IMR-90 (cell line): Measurements from ENCODE around the gene SOX11. TPM values are rescaled to one million over a fixed set of nuclear protein-coding genes. Genes with fewer than 3 reads are reported as not detected.

ENCODE experiments used
- ATAC-seq: fragments of 200-7000 bp; cut with Tn5 transposase; 2 replicates; pipeline ENCODE4 v1.9.1; 2020; ENCODE audit warnings: low read depth, mild to moderate bottlenecking, moderate library complexity
- BruUV-seq: library from RNA; stranded (reverse); fragments of 400-500 nt; replicated peaks from 2 replicates; lab custom pipeline; 2021; lab: Mats Ljungman, UMichigan
- CTCF ChIA-PET: fragments of 300-600 bp; formaldehyde crosslinking; extraction: SDS; loops from one replicate; lab custom pipeline; 2021; ENCODE audit warnings: antibody characterized with exemption; lab: Yijun Ruan, JAX
- POLR2A ChIA-PET: fragments of 300-600 bp; sonication (Branson Sonifier 250); formaldehyde crosslinking; loops from one replicate; lab custom pipeline; 2022; ENCODE audit warnings: antibody characterized with exemption; ENCODE audit not compliant: unreplicated experiment; lab: Charles Lee
- DNase-seq: peaks from one replicate; pipeline ENCODE4 v3.0.0; 2013
- H2AFZ ChIP-seq: replicated peaks from 2 replicates; pipeline ENCODE3; 2013; ENCODE audit warnings: low read length, mild to moderate bottlenecking; ENCODE audit not compliant: poor library complexity
- H2AK5ac ChIP-seq: 2 replicates; pipeline ENCODE4 v1.6.1; 2013; ENCODE audit warnings: low read depth, low read length, inconsistent platforms
- H2AK9ac ChIP-seq: replicated peaks from 2 replicates; pipeline ENCODE3; 2013; ENCODE audit warnings: mild to moderate bottlenecking, low read depth, low read length, moderate library complexity; ENCODE audit not compliant: poor library complexity
- H2BK120ac ChIP-seq: 2 replicates; pipeline ENCODE4 v1.6.1; 2013; ENCODE audit warnings: low read depth, low read length, inconsistent platforms
- H2BK15ac ChIP-seq: 3 replicates; pipeline ENCODE4 v1.6.1; 2013; ENCODE audit warnings: low read depth, low read length, inconsistent platforms
- H2BK20ac ChIP-seq: 2 replicates; pipeline ENCODE4 v1.6.1; 2013; ENCODE audit warnings: low read depth, mild to moderate bottlenecking, inconsistent platforms, low read length, moderate library complexity
- H2BK5ac ChIP-seq: 2 replicates; pipeline ENCODE4 v1.6.1; 2013; ENCODE audit warnings: mild to moderate bottlenecking, low read depth, low read length, inconsistent platforms; ENCODE audit not compliant: poor library complexity, severe bottlenecking
- H3K14ac ChIP-seq: replicated peaks from 2 replicates; pipeline ENCODE4 v1.6.1; 2013; ENCODE audit warnings: low read depth, low read length, inconsistent platforms
- H3K18ac ChIP-seq: 2 replicates; pipeline ENCODE4 v1.6.1; 2013; ENCODE audit warnings: low read depth, low read length, control low read depth
- H3K23ac ChIP-seq: 2 replicates; pipeline ENCODE4 v1.6.1; 2013; ENCODE audit warnings: low read depth, low read length, inconsistent platforms
- H3K27ac ChIP-seq: 2 replicates; pipeline ENCODE4 v1.5.1; 2013; ENCODE audit warnings: mild to moderate bottlenecking, control low read depth, low read length; ENCODE audit not compliant: insufficient read depth
- H3K27me3 ChIP-seq: 2 replicates; pipeline ENCODE4 v1.6.1; 2013; ENCODE audit warnings: low read length; ENCODE audit not compliant: control insufficient read depth, insufficient read depth
- H3K36me3 ChIP-seq: 2 replicates; pipeline ENCODE4 v1.6.1; 2013; ENCODE audit warnings: low read length, mixed read lengths; ENCODE audit not compliant: control insufficient read depth, insufficient read depth
- H3K4ac ChIP-seq: 2 replicates; pipeline ENCODE4 v1.6.1; 2013; ENCODE audit warnings: low read depth, low read length, inconsistent platforms
- H3K4me1 ChIP-seq: 2 replicates; pipeline ENCODE4 v1.6.1; 2013; ENCODE audit warnings: low read length, mixed read lengths; ENCODE audit not compliant: control insufficient read depth, insufficient read depth
- H3K4me2 ChIP-seq: 2 replicates; pipeline ENCODE4 v1.6.1; 2013; ENCODE audit warnings: low read depth, mild to moderate bottlenecking, control low read depth, low read length, moderate library complexity
- H3K4me3 ChIP-seq: 2 replicates; pipeline ENCODE4 v1.5.1; 2013; ENCODE audit warnings: low read depth, mild to moderate bottlenecking, control low read depth, low read length, moderate library complexity; ENCODE audit not compliant: insufficient read depth
- H3K56ac ChIP-seq: 2 replicates; pipeline ENCODE4 v1.6.1; 2013; ENCODE audit warnings: low read length, inconsistent platforms; ENCODE audit not compliant: insufficient read depth; ENCODE audit errors: extremely low read depth
- H3K79me1 ChIP-seq, 2 experiments: 2 replicates each; pipeline ENCODE4 v1.6.1; 2013; ENCODE audit warnings: low read length in 2 of 2, inconsistent platforms in 1 of 2, low read depth in 1 of 2
- H3K9ac ChIP-seq: 2 replicates; pipeline ENCODE4 v1.6.1; 2013; ENCODE audit warnings: low read depth, low read length, control low read depth
- H3K9me1 ChIP-seq: 2 replicates; pipeline ENCODE4 v1.6.1; 2013; ENCODE audit warnings: low read length, inconsistent platforms; ENCODE audit not compliant: insufficient read depth
- H3K9me3 ChIP-seq: 2 replicates; pipeline ENCODE4 v1.6.1; 2013; ENCODE audit warnings: low read length; ENCODE audit not compliant: control insufficient read depth, insufficient read depth
- H4K20me1 ChIP-seq: 2 replicates; pipeline ENCODE4 v1.6.1; 2013; ENCODE audit warnings: low read length, inconsistent platforms; ENCODE audit not compliant: insufficient read depth
- H4K5ac ChIP-seq: 2 replicates; pipeline ENCODE4 v1.6.1; 2013; ENCODE audit warnings: mild to moderate bottlenecking, low read depth, low read length, control low read depth
- H4K8ac ChIP-seq, 2 experiments: 2 replicates each; pipeline ENCODE4 v1.6.1; 2013; ENCODE audit warnings: low read depth in 2 of 2, low read length in 2 of 2, control low read depth in 1 of 2, inconsistent platforms in 1 of 2
- H4K91ac ChIP-seq: 2 replicates; pipeline ENCODE4 v1.6.1; 2013; ENCODE audit warnings: low read depth, low read length, inconsistent platforms; ENCODE audit not compliant: insufficient read depth
- BHLHE40 ChIP-seq: fragments of 150-350 bp; IDR thresholded peaks from 2 replicates; pipeline ENCODE4 v1.6.1; 2016; ENCODE audit warnings: mild to moderate bottlenecking, low read depth, low read length
- CEBPB ChIP-seq: IDR thresholded peaks from 2 replicates; pipeline ENCODE4 v1.6.1; 2012; ENCODE audit warnings: low read depth, low read length, improper control_type of control experiment
- CHD1 ChIP-seq: IDR thresholded peaks from 2 replicates; pipeline ENCODE4 v1.6.1; 2012; ENCODE audit warnings: low read depth, low read length, improper control_type of control experiment
- CTCF ChIP-seq: conservative IDR thresholded peaks from 2 replicates; pipeline ENCODE4 v1.5.1; 2012; ENCODE audit warnings: mild to moderate bottlenecking, low read depth, low read length, improper control_type of control experiment
- ELK1 ChIP-seq: fragments of 150-350 bp; IDR thresholded peaks from 2 replicates; pipeline ENCODE4 v1.6.1; 2016; ENCODE audit warnings: low read depth, mild to moderate bottlenecking, low read length, moderate library complexity, borderline replicate concordance
- FOS ChIP-seq: fragments of 150-350 bp; IDR thresholded peaks from 2 replicates; pipeline ENCODE4 v1.6.1; 2016; ENCODE audit warnings: low read depth, low read length
- MAFK ChIP-seq: IDR thresholded peaks from 2 replicates; pipeline ENCODE4 v1.6.1; 2012; ENCODE audit warnings: low read depth, low read length, improper control_type of control experiment
- MAZ ChIP-seq: IDR thresholded peaks from 2 replicates; pipeline ENCODE4 v1.6.1; 2012; ENCODE audit warnings: low read depth, mild to moderate bottlenecking, low read length, improper control_type of control experiment, moderate library complexity, borderline replicate concordance
- MXI1 ChIP-seq: IDR thresholded peaks from 2 replicates; pipeline ENCODE4 v1.6.1; 2012; ENCODE audit warnings: low read depth, mild to moderate bottlenecking, low read length, moderate library complexity, borderline replicate concordance
- NFE2L2 ChIP-seq: fragments of 150-350 bp; IDR thresholded peaks from 2 replicates; pipeline ENCODE4 v1.6.1; 2016; ENCODE audit warnings: low read depth, mild to moderate bottlenecking, low read length
- POLR2A ChIP-seq: IDR thresholded peaks from 2 replicates; pipeline ENCODE4 v1.6.1; 2012; ENCODE audit warnings: mild to moderate bottlenecking, low read depth, low read length
- RAD21 ChIP-seq: IDR thresholded peaks from 2 replicates; pipeline ENCODE4 v1.6.1; 2012; ENCODE audit warnings: low read length, improper control_type of control experiment
- RCOR1 ChIP-seq: IDR thresholded peaks from 2 replicates; pipeline ENCODE4 v1.6.1; 2012; ENCODE audit warnings: mild to moderate bottlenecking, low read length, improper control_type of control experiment; ENCODE audit not compliant: insufficient replicate concordance
- RFX5 ChIP-seq: IDR thresholded peaks from 2 replicates; pipeline ENCODE4 v1.8.0; 2012; ENCODE audit warnings: low read depth, mild to moderate bottlenecking, low read length, moderate library complexity
- SMC3 ChIP-seq: fragments of 150-350 bp; IDR thresholded peaks from 2 replicates; pipeline ENCODE4 v1.6.1; 2016; ENCODE audit warnings: low read depth, mild to moderate bottlenecking, antibody characterized with exemption, low read length, moderate library complexity
- USF2 ChIP-seq: fragments of 150-350 bp; IDR thresholded peaks from 2 replicates; pipeline ENCODE4 v1.6.1; 2017; ENCODE audit warnings: mild to moderate bottlenecking, antibody characterized with exemption, low read length, low read depth
- WGBS, 2 experiments: methylation state at CpG; one replicate each; pipeline versions ENCODE4 v1.1.5 to v1.1.7; 2013; ENCODE audit warnings: missing lambda C conversion rate in 2 of 2; ENCODE audit not compliant: insufficient read length in 1 of 2; ENCODE audit errors: extremely low coverage in 2 of 2; 5-methylcytosine and 5-hydroxymethylcytosine counted together
- dilution Hi-C: fragments of 300-500 bp; cut with HindIII; formaldehyde crosslinking; loops from one replicate; pipeline ENCODE4 v1.14.3; 2018; ENCODE audit warnings: low sequenced_read_pairs; ENCODE audit not compliant: unreplicated experiment
- in situ Hi-C: fragments of 300-500 bp; cut with MboI; formaldehyde crosslinking; loops from 3 replicates; pipeline ENCODE4 v1.14.3; 2019; ENCODE audit warnings: low sequenced_read_pairs, inconsistent platforms, mixed read lengths
- intact Hi-C: fragments of 100-400 bp; cut with micrococcal nuclease; formaldehyde crosslinking; loops from 2 replicates; pipeline ENCODE4 v1.10.0; 2022
- polyA plus RNA-seq, 3 experiments: library from polyadenylated mRNA; depleted of rRNA; stranded (reverse); fragments of >200 nt; gene quantifications; 2 replicates each; pipeline ENCODE4 v1.2.3, GENCODE V29; 2012; ENCODE audit warnings: low replicate concordance in 1 of 3
- total RNA-seq: library from RNA; depleted of rRNA; stranded (reverse); fragments of >200 nt; gene quantifications from 2 replicates; pipeline ENCODE4 v1.2.3, GENCODE V29; 2012

SOX11 gene
- total and polyA plus RNA-seq, 2 of the 4 experiments (the other 2 are of a cell fraction) = 1.9 to 2.2 TPM

- TF ChIP-seq CHD1 = no peak
- no peak for TF ChIP-seq ELK1
- no peak for TF ChIP-seq SMC3
- TF ChIP-seq CEBPB = no peak
- no peak for TF ChIP-seq CTCF
- TF ChIP-seq RAD21 = no peak
- no peak for TF ChIP-seq MAFK
- no peak for TF ChIP-seq RFX5
- TF ChIP-seq POLR2A = no peak
- no peak for TF ChIP-seq NFE2L2
- TF ChIP-seq USF2 = no peak
- TF ChIP-seq BHLHE40 = no peak
- TF ChIP-seq FOS = no peak
- TF ChIP-seq MAZ = no peak
- TF ChIP-seq RCOR1 = no peak
- no peak for TF ChIP-seq MXI1
- ChIA-PET CTCF (no interaction called here), POLR2A (no interaction called here)
- no peak overlapping the region for H3K18ac ChIP-seq
- H2AK9ac ChIP-seq = no peak overlapping the region
- H4K5ac ChIP-seq = no peak overlapping the region
- H3K9me3 ChIP-seq = no peaks in the 10 kb centered on the region
- H3K4me1 ChIP-seq = no peaks in the 10 kb centered on the region; the same call in 1 of the 2 replicates
- H2BK15ac ChIP-seq = no peak overlapping the region
- no peaks in the 10 kb centered on the region for H3K36me3 ChIP-seq
- BruUV-seq = no TSS peak
- no peak overlapping the region for H3K27ac ChIP-seq
- no peaks in the 10 kb centered on the region for H3K9me1 ChIP-seq
- ATAC-seq (no peak), DNase-seq (no peak)
- WGBS, 2 experiments = no CpG with 5 or more reads among the region's 5 CpGs
- in situ Hi-C loops (no loop called here), dilution Hi-C loops (no loop called here), intact Hi-C loops (loop anchor here (10.0 kb wide), 1 partner anchor 599 kb away; no protein-coding TSS in a partner anchor)
- H3K9ac ChIP-seq = no peak overlapping the region
- no peak overlapping the region for H3K4me3 ChIP-seq
- H3K23ac ChIP-seq = no peak overlapping the region
- H4K91ac ChIP-seq = no peak overlapping the region
- H3K4ac ChIP-seq = no peak overlapping the region
- no peak overlapping the region for H2BK120ac ChIP-seq
- no peak overlapping the region for H3K4me2 ChIP-seq
- no peak overlapping the region for H3K56ac ChIP-seq
- H2BK5ac ChIP-seq = no peak overlapping the region
- no peak overlapping the region for H2AFZ ChIP-seq
- no peak overlapping the region for H3K14ac ChIP-seq
- H4K20me1 ChIP-seq = no peaks in the 10 kb centered on the region
- no peak overlapping the region for H2AK5ac ChIP-seq
- no peaks in the 10 kb centered on the region for H3K79me1 ChIP-seq
- H2BK20ac ChIP-seq = no peak overlapping the region
- H4K8ac ChIP-seq = no peak overlapping the region
- H3K27me3 ChIP-seq = no peaks in the 10 kb centered on the region; the same call in 1 of the 2 replicates
These were observed 43.9 kb downstream of the SOX11 start for GRCh38 chr2:5736050-5736449.
